ENCODE results near the gene RNF168.
"Not testable (repeated sequence)": the region's sequence is repeated elsewhere in the genome, so short reads cannot be mapped to it uniquely, and the experiment has no call there.

RNF168 gene

DNA sequence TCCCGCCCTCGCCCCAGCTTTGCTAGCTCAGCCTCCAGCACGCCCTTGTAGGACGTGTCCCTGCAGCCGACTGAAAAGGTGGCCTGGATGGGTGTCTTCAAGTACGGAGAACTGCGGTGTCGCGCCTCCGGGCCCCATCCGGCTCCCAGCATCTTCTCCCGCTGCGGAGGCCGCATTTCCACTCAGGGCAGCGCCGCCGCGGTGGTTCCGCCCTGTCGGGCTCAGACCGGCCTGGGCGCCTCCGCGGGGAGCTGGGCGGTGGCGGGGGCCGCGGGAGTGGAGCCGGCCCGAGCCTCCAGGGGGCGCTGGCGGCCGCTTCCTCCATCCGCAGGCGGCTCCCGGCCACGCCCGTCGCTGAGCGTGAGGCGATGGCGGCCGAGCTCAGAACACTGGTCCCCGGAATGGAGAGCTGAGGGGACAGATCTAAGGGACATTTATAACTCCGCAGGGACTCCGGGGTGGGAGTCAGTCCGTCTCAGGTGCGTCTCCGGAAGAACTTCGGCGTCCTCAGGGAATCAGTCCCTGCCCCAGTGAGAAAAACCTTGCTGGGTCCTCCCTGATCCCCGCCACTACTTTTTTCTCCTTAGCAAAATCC is 25.2 kb upstream of the RNF168 start:
- no peaks in the 10 kb centered on the region for H3K36me3 ChIP-seq
- H3K27ac ChIP-seq = peak overlapping the region; percentile 54
- H3K4me3 ChIP-seq (ENCODE audit: low read depth in 1 of 2, low read length in 1 of 2) = peak overlapping the region; percentile 66 to 68
- H3K9me3 ChIP-seq = no peaks in the 10 kb centered on the region
- no peaks in the 10 kb centered on the region for H3K27me3 ChIP-seq
- TF ChIP-seq, protein P1, sequence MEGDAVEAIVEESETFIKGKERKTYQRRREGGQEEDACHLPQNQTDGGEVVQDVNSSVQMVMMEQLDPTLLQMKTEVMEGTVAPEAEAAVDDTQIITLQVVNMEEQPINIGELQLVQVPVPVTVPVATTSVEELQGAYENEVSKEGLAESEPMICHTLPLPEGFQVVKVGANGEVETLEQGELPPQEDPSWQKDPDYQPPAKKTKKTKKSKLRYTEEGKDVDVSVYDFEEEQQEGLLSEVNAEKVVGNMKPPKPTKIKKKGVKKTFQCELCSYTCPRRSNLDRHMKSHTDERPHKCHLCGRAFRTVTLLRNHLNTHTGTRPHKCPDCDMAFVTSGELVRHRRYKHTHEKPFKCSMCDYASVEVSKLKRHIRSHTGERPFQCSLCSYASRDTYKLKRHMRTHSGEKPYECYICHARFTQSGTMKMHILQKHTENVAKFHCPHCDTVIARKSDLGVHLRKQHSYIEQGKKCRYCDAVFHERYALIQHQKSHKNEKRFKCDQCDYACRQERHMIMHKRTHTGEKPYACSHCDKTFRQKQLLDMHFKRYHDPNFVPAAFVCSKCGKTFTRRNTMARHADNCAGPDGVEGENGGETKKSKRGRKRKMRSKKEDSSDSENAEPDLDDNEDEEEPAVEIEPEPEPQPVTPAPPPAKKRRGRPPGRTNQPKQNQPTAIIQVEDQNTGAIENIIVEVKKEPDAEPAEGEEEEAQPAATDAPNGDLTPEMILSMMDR (IDR thresholded peaks at IDR 0.05) = peak; percentile 96
- H3K4me1 ChIP-seq (ENCODE audit: control insufficient read depth in 1 of 2, insufficient read depth in 1 of 2, low read depth in 1 of 2, low read length in 1 of 2) = peaks cover 9 to 12% of the 10 kb centered on the region in 2 experiments

DNA sequence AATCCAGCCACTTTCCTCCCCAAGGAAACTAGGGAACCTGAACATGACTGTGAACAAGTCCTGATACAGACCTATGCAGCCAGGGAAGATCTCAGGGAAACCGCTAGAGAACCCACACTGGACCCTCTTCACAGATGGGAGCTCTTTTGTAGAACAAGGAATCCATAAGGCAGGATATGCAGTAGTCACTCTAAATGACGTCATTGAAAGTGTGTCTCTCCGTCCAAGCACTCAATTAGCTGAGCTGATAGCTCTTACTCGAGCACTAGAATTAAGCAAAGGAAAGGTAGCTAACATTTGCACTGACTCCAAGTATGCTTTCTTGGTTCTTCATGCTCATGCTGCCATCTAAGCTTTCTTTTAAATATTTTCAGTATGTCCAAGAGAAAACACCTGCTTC is 21.6 kb upstream of the RNF168 start:
- Histone ChIP-seq H3K27me3 (no peaks in the 10 kb centered on the region), H3K4me3 (ENCODE audit: low read depth in 1 of 2, low read length in 1 of 2) (no peak overlapping the region), H3K4me1 (ENCODE audit: control insufficient read depth in 1 of 2, insufficient read depth in 1 of 2, low read depth in 1 of 2, low read length in 1 of 2) (peaks cover 9 to 12% of the 10 kb centered on the region in 2 experiments), H3K9me3 (peaks cover 2% of the 10 kb centered on the region), H3K27ac (no peak overlapping the region), H3K36me3 (no peaks in the 10 kb centered on the region)
- TF ChIP-seq, protein P1 (IDR thresholded peaks at IDR 0.05) = no peak

DNA sequence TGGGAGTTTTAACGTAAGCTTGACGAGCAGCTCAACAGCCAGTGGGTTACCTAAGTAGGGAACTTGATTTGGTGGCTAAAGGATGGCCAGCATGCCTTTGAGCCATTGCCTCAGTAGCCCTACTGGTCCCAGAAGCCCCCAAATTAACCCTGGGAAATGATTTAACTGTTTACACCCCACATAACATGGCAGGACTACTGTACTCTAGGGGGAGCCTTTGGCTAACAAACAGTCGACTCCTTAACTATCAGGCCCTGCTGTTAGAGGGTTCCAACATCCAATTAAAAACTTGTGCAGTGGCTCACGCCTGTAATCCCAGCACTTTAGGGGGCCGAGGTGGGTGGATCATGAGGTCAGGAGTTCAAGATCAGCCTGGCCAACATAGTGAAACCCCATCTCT is 21.0 kb upstream of the RNF168 start:
- Histone ChIP-seq H3K27ac (no peak overlapping the region), H3K27me3 (no peaks in the 10 kb centered on the region), H3K4me1 (ENCODE audit: control insufficient read depth in 1 of 2, insufficient read depth in 1 of 2, low read depth in 1 of 2, low read length in 1 of 2) (peaks cover 9 to 12% of the 10 kb centered on the region in 2 experiments), H3K9me3 (peaks cover 8% of the 10 kb centered on the region), H3K36me3 (no peaks in the 10 kb centered on the region), H3K4me3 (ENCODE audit: low read depth in 1 of 2, low read length in 1 of 2) (no peak overlapping the region)
- TF ChIP-seq, protein P1 (IDR thresholded peaks at IDR 0.05) = no peak

DNA sequence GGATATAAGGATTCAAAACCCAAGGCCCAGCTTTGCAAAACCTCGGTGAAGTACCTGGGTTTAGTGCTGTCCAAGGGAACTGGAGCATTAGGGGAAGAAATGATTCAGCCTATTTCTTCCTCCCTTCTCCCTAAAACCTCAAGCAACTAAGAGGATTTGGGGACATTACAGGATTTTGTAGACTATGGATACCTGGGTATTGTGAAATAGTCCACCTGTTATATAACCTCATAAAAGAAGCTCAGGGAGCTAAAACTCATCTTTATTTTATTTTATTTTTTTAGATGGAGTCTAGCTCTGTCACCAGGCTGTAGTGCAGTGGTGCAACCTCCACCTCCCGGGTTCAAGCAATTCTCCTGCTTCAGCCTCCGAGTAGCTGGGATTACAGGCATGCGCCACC is 20.3 kb upstream of the RNF168 start:
- no peaks in the 10 kb centered on the region for H3K36me3 ChIP-seq

DNA sequence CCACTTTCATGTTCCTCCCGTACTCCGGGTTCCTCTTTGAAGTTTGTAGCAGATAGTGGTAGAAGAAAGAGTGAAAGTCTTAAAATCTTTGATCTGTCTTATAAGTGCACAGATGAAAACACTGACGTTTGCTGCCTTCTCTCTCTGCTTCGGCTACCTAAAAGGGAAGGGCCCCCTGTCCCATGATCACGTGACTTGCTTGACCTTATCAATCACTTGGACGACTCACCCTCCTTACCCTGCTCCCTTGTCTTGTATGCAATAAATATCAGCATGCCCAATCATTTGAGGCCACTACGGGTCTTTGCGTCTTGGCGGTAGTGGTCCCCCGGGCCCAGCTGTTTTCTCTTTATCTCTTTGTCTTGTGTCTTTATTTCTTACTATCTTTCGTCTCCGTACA is 17.7 kb upstream of the RNF168 start:
- not testable (repeated sequence) for H3K4me1 ChIP-seq (ENCODE audit: control insufficient read depth in 1 of 2, insufficient read depth in 1 of 2, low read depth in 1 of 2, low read length in 1 of 2); H3K27ac ChIP-seq; H3K4me3 ChIP-seq (ENCODE audit: low read depth in 1 of 2, low read length in 1 of 2); H3K27me3 ChIP-seq; H3K36me3 ChIP-seq
- H3K9me3 ChIP-seq = peaks cover 24% of the 10 kb centered on the region

More for the DNA sequence above, 20.3 kb upstream of the RNF168 start:
- Histone ChIP-seq H3K4me1 (ENCODE audit: control insufficient read depth in 1 of 2, insufficient read depth in 1 of 2, low read depth in 1 of 2, low read length in 1 of 2) (peaks cover 6 to 8% of the 10 kb centered on the region in 2 experiments), H3K4me3 (ENCODE audit: low read depth in 1 of 2, low read length in 1 of 2) (no peak overlapping the region), H3K9me3 (peaks cover 15% of the 10 kb centered on the region), H3K27me3 (no peaks in the 10 kb centered on the region), H3K27ac (no peak overlapping the region)
- TF ChIP-seq, protein P1 (IDR thresholded peaks at IDR 0.05) = no peak

DNA sequence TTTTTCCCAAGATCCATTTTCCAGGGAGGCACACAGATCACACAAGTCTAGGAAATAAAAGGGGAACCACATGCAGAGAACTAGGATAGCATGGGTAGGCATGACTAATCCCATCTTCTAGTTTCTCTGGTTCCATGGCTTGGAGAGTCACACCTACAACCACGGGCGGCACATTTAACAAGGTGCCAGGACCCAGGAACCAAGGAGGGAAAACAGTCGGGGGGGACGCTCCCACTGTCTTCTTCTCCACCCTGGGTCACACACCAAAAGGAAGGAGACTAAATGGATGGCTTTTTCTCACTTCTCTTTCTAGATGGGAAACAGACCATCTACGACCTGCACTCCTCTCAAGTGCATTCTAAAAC is 16.1 kb upstream of the RNF168 start:
- Histone ChIP-seq H3K27me3 (no peaks in the 10 kb centered on the region), H3K4me1 (ENCODE audit: control insufficient read depth in 1 of 2, insufficient read depth in 1 of 2, low read depth in 1 of 2, low read length in 1 of 2) (no peaks in the 10 kb centered on the region), H3K36me3 (no peaks in the 10 kb centered on the region), H3K9me3 (peaks cover 24% of the 10 kb centered on the region), H3K27ac (no peak overlapping the region), H3K4me3 (ENCODE audit: low read depth in 1 of 2, low read length in 1 of 2) (no peak overlapping the region)
- TF ChIP-seq, protein P1 (IDR thresholded peaks at IDR 0.05) = no peak
